Keratinocyte (primary cell): ENCODE results near the gene ERC2.

Experiments
- EZH2 ChIP-seq: IDR thresholded peaks from one replicate; pipeline ENCODE4 v1.6.1; 2012; ENCODE audit warnings: inconsistent platforms, mild to moderate bottlenecking, low read length, moderate library complexity
- TF ChIP-seq, protein P1 (sequence below), 3 experiments: IDR thresholded peaks in 1 of 3; conservative IDR thresholded peaks in 1 of 3; optimal IDR thresholded peaks in 1 of 3; 2 replicates in 2 of 3; 3 replicates in 1 of 3; pipeline versions ENCODE3 to v1.5.1; 2011; ENCODE audit warnings: low read length in 3 of 3, mild to moderate bottlenecking in 3 of 3, moderate library complexity in 2 of 3, control low read depth in 1 of 3, inconsistent platforms in 1 of 3; ENCODE audit not compliant: insufficient read depth in 2 of 3; ENCODE audit errors: extremely low read depth in 1 of 3

DNA sequence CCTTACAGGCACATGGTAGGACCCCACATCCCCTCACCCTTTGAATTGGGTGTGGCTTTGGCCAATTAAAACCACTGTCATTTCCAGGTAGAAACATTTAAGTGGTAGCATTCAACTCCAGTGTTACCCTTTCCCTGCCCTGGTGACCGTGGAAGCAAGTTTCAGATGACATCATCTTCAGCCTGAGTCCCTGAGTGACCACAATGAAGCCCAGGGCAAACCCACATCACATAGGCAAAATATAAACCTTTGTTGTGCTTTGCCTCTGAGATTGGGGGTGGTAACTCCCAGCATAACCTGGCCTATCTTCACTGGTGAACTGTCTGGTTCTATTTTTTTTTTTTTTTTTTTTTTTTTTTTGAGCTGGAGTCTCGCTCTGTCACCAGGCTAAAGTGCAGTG, 577.2 kb downstream of the ERC2 start:
- TF ChIP-seq, protein P1, sequence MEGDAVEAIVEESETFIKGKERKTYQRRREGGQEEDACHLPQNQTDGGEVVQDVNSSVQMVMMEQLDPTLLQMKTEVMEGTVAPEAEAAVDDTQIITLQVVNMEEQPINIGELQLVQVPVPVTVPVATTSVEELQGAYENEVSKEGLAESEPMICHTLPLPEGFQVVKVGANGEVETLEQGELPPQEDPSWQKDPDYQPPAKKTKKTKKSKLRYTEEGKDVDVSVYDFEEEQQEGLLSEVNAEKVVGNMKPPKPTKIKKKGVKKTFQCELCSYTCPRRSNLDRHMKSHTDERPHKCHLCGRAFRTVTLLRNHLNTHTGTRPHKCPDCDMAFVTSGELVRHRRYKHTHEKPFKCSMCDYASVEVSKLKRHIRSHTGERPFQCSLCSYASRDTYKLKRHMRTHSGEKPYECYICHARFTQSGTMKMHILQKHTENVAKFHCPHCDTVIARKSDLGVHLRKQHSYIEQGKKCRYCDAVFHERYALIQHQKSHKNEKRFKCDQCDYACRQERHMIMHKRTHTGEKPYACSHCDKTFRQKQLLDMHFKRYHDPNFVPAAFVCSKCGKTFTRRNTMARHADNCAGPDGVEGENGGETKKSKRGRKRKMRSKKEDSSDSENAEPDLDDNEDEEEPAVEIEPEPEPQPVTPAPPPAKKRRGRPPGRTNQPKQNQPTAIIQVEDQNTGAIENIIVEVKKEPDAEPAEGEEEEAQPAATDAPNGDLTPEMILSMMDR (optimal IDR thresholded peaks at IDR 0.05 in 1 of 3, IDR thresholded peaks at IDR 0.05 in 1 of 3, conservative IDR thresholded peaks at IDR 0.05 in 1 of 3; ENCODE audit: extremely low read depth in 1 of 3, insufficient read depth in 2 of 3, low read length in 3 of 3), result no peak
- TF ChIP-seq EZH2, result no peak
